HL-60 (cell line): ENCODE data around the gene PCSK5.

Experiments used
- DNase-seq, 2 experiments: peaks; one replicate each; pipeline ENCODE4 v3.0.0-alpha.2; 2010 to 2020; ENCODE audit warnings: low read depth in 1 of 2, low spot score in 1 of 2
- H3K27ac ChIP-seq: fragments of 250-450 bp; sonication (Bioruptor Pico); replicated peaks from 2 replicates; pipeline ENCODE4 v1.5.1; 2020; ENCODE audit warnings: mild to moderate bottlenecking, moderate library complexity
- H3K27me3 ChIP-seq: fragments of 250-450 bp; sonication (Bioruptor Pico); 2 replicates; pipeline ENCODE4 v1.5.1; 2021; ENCODE audit warnings: mild to moderate bottlenecking, moderate library complexity; ENCODE audit not compliant: insufficient read depth, poor library complexity, severe bottlenecking
- H3K4me3 ChIP-seq: replicated peaks from 2 replicates; pipeline ENCODE4 v1.5.1; 2011; ENCODE audit warnings: mild to moderate bottlenecking, control low read depth, low read length; ENCODE audit not compliant: insufficient read depth
- GABPA ChIP-seq: IDR thresholded peaks from 2 replicates; pipeline ENCODE4 v1.6.1; 2012; ENCODE audit warnings: low read depth
- POLR2AphosphoS5 ChIP-seq: IDR thresholded peaks from 2 replicates; pipeline ENCODE4 v1.6.1; 2012; ENCODE audit warnings: low read depth
- SPI1 ChIP-seq: IDR thresholded peaks from 2 replicates; pipeline ENCODE4 v1.6.1; 2012; ENCODE audit warnings: low read depth, mild to moderate bottlenecking, borderline replicate concordance
- TF ChIP-seq, protein P1 (sequence below): IDR thresholded peaks from 2 replicates; pipeline ENCODE4 v1.6.1; 2012; ENCODE audit warnings: low read depth; ENCODE audit not compliant: insufficient replicate concordance
- TF ChIP-seq, protein P2 (sequence below): IDR thresholded peaks from one replicate; pipeline ENCODE4 v1.5.1; 2011; ENCODE audit warnings: low read length, control low read depth, inconsistent platforms; ENCODE audit not compliant: insufficient read depth

Gene PCSK5

DNA sequence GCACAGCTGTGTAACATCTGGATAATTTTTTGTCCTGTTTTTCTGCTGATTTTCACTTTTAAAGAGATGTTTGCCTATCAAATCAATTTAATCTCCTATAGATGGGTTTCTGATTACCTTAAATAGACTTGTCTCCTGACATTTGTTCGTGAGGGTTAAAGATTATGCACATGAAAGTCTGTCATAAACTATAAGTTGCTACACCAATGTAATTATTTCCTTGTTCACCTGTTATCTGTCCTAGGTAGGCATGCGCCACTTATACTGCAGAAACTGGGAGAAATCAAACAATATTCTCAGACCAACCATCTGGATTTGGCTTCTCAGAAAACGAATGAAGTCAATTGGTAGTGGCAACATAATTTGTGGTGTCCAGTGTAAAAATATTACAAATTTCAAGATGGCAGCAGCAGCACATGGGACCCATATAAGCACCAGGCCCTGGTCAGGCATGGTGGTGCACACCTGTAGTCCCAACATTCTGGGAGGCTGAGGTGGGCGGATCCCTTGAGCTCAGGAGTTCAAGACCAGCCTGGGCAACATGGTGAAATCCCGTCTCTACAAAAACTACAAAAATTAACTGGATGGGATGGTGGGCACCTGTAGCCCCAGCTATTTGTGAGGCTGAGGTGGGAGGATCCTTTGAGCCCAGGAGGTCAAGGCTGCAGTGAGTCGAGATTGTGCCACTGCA, 483.5 kb downstream of the PCSK5 start:
- H3K27ac ChIP-seq: no peak overlapping the region
- no peak for DNase-seq
- TF ChIP-seq, protein P1, sequence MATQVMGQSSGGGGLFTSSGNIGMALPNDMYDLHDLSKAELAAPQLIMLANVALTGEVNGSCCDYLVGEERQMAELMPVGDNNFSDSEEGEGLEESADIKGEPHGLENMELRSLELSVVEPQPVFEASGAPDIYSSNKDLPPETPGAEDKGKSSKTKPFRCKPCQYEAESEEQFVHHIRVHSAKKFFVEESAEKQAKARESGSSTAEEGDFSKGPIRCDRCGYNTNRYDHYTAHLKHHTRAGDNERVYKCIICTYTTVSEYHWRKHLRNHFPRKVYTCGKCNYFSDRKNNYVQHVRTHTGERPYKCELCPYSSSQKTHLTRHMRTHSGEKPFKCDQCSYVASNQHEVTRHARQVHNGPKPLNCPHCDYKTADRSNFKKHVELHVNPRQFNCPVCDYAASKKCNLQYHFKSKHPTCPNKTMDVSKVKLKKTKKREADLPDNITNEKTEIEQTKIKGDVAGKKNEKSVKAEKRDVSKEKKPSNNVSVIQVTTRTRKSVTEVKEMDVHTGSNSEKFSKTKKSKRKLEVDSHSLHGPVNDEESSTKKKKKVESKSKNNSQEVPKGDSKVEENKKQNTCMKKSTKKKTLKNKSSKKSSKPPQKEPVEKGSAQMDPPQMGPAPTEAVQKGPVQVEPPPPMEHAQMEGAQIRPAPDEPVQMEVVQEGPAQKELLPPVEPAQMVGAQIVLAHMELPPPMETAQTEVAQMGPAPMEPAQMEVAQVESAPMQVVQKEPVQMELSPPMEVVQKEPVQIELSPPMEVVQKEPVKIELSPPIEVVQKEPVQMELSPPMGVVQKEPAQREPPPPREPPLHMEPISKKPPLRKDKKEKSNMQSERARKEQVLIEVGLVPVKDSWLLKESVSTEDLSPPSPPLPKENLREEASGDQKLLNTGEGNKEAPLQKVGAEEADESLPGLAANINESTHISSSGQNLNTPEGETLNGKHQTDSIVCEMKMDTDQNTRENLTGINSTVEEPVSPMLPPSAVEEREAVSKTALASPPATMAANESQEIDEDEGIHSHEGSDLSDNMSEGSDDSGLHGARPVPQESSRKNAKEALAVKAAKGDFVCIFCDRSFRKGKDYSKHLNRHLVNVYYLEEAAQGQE: no peak
- TF ChIP-seq, protein P2, sequence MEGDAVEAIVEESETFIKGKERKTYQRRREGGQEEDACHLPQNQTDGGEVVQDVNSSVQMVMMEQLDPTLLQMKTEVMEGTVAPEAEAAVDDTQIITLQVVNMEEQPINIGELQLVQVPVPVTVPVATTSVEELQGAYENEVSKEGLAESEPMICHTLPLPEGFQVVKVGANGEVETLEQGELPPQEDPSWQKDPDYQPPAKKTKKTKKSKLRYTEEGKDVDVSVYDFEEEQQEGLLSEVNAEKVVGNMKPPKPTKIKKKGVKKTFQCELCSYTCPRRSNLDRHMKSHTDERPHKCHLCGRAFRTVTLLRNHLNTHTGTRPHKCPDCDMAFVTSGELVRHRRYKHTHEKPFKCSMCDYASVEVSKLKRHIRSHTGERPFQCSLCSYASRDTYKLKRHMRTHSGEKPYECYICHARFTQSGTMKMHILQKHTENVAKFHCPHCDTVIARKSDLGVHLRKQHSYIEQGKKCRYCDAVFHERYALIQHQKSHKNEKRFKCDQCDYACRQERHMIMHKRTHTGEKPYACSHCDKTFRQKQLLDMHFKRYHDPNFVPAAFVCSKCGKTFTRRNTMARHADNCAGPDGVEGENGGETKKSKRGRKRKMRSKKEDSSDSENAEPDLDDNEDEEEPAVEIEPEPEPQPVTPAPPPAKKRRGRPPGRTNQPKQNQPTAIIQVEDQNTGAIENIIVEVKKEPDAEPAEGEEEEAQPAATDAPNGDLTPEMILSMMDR: no peak
- no peak for TF ChIP-seq GABPA
- TF ChIP-seq SPI1: no peak
- H3K4me3 ChIP-seq: no peak overlapping the region
- H3K27me3 ChIP-seq: no peaks in the 10 kb centered on the region

DNA sequence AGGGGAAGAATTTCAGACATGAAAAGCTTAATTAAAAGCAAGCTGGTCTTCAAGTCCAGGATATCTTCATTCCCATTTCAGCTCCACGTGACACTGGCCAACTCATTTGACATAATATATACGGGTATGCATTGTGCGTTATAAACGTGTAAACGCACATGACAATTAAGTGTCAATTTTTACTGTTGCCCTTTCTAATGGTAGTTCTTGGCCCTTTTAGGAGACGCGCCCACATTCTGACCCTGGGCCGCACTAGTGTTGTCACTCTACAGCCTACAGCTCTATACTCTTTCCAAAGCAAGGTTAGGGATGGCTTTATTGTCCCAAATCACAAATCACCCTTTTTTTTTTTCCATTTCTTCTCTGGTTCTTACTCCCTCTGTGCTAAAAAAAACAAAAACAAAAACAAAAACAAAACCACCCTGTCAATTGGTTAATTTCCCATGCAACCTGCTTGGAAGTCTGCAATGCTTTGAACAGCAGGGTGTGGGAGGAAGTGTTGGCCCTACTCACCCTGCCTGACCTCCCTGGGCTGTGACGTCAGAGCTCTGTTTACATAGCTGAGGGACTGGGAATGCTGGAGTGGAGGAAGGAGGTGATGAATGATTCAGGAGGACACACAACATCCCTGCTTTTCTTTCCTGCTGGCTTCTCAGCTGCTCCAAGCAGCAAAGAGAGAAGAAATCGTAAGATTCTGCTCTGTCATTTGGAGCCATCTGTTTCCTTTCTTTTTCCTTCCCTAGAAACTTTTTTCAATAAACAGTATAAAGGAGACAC, 484.5 kb downstream of the PCSK5 start:
- 0 out of 2 replicates have a peak, but pooled peaks have one; percentile 7 for TF ChIP-seq SPI1
- TF ChIP-seq POLR2AphosphoS5: no peak
- TF ChIP-seq, protein P1: no peak
- TF ChIP-seq, protein P2: no peak
- TF ChIP-seq GABPA: no peak
- Histone ChIP-seq H3K27ac (no peak overlapping the region), H3K4me3 (no peak overlapping the region), H3K27me3 (no peaks in the 10 kb centered on the region)
- no peak for DNase-seq

DNA sequence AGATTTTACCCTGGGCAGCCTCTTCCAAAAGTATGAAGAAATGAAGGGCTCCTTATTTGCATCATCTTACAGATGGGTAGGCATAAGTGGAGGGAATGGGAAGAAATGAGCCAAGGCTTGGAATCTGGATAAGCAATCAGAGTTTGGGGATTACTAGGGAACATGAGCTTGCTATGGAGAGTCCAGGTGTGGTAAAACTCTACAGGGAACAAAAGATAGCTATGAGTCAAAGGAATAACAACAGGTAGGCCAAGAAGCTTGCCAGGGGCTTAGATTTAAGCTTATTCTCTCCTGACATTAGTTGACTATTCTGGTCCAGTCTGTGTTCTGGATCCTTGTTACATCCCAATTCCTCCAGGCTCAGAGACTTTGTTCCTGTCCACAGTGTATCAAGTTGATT, 487.3 kb downstream of the PCSK5 start:
- Histone ChIP-seq H3K27me3 (no peaks in the 10 kb centered on the region), H3K4me3 (no peak overlapping the region), H3K27ac (no peak overlapping the region)
- TF ChIP-seq SPI1 (no peak), POLR2AphosphoS5 (no peak), GABPA (no peak)
- TF ChIP-seq, protein P2: no peak
- TF ChIP-seq, protein P1: no peak
- DNase-seq: no peak
